ENCODE data around the gene WDR13.
A peak's percentile ranks its signal among the peaks of the same experiment; 100 is the strongest.

The WDR13 gene

GRCh38 chrX:48606091-48606490, 8.8 kb downstream of the WDR13 start:
- no peak overlapping the region for H3K4me3 ChIP-seq (replicated peaks; ENCODE audit: low read depth, low read length)
- no peak for DNase-seq (ENCODE audit: low read depth)
- no peak for TF ChIP-seq CTCF (IDR thresholded peaks at IDR 0.05; ENCODE audit: low read length, missing control alignments)

GRCh38 chrX:48611703-48612102, 14.4 kb downstream of the WDR13 start:
- TF ChIP-seq CTCF (IDR thresholded peaks at IDR 0.05; ENCODE audit: low read length, missing control alignments), result no peak
- no peak overlapping the region for H3K4me3 ChIP-seq (replicated peaks; ENCODE audit: low read depth, low read length)
- DNase-seq (ENCODE audit: low read depth), result no peak

GRCh38 chrX:48613502-48614160, 16.3 kb downstream of the WDR13 start:
- no peak for DNase-seq (ENCODE audit: low read depth)
- no peak for TF ChIP-seq CTCF (IDR thresholded peaks at IDR 0.05; ENCODE audit: low read length, missing control alignments)
- no peak overlapping the region for H3K4me3 ChIP-seq (replicated peaks; ENCODE audit: low read depth, low read length)

- TF ChIP-seq CTCF (IDR thresholded peaks at IDR 0.05; ENCODE audit: low read length, missing control alignments), result no peak
- no peak for DNase-seq (ENCODE audit: low read depth)
- no peak overlapping the region for H3K4me3 ChIP-seq (replicated peaks; ENCODE audit: low read depth, low read length)
Measured at GRCh38 chrX:48616576-48616975, 19.3 kb downstream of the WDR13 start.

GRCh38 chrX:48617542-48618340, 20.4 kb downstream of the WDR13 start:
- DNase-seq (ENCODE audit: low read depth), result peak; percentile 13
- no peak overlapping the region for H3K4me3 ChIP-seq (replicated peaks; ENCODE audit: low read depth, low read length)

More at GRCh38 chrX:48617542-48618340, 20.4 kb downstream of the WDR13 start:
- TF ChIP-seq CTCF (IDR thresholded peaks at IDR 0.05; ENCODE audit: low read length, missing control alignments), result no peak
